C4-2B (cell line): ENCODE measurements around the gene LUC7L.

Experiments
- H3K27ac ChIP-seq: fragments of 450-650 bp; 2 replicates; pipeline ENCODE4 v1.5.1; 2017
- ZFX ChIP-seq: fragments of 450-650 bp; IDR thresholded peaks from 2 replicates; pipeline ENCODE4 v1.6.1; 2017
- TF ChIP-seq, protein P1 (sequence below): fragments of 450-650 bp; conservative IDR thresholded peaks from 2 replicates; pipeline ENCODE4 v1.5.1; 2017; ENCODE audit warnings: mild to moderate bottlenecking

Gene LUC7L

DNA sequence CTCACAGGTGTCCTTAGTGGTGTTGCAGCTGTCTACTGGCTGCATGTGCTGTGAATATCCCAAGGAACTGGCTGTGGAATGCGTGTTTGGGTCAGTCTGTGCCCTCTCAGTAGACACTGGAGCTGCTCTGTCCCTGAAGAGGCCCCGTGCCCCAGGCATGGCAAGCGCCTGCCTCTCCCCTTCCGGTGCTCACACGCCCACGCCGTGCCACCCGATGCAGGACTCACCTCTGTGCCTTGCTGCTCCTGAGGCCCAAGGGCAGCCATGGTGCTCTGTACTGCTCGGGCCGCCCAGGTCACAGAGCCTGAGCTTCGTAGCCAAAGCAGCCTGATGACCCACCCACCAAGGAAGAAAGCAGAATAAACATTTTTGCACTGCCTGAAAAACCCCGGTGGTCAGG is 36.5 kb upstream of the LUC7L start:
- TF ChIP-seq ZFX: no peak
- TF ChIP-seq, protein P1, sequence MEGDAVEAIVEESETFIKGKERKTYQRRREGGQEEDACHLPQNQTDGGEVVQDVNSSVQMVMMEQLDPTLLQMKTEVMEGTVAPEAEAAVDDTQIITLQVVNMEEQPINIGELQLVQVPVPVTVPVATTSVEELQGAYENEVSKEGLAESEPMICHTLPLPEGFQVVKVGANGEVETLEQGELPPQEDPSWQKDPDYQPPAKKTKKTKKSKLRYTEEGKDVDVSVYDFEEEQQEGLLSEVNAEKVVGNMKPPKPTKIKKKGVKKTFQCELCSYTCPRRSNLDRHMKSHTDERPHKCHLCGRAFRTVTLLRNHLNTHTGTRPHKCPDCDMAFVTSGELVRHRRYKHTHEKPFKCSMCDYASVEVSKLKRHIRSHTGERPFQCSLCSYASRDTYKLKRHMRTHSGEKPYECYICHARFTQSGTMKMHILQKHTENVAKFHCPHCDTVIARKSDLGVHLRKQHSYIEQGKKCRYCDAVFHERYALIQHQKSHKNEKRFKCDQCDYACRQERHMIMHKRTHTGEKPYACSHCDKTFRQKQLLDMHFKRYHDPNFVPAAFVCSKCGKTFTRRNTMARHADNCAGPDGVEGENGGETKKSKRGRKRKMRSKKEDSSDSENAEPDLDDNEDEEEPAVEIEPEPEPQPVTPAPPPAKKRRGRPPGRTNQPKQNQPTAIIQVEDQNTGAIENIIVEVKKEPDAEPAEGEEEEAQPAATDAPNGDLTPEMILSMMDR: no peak
- H3K27ac ChIP-seq: no peak overlapping the region

DNA sequence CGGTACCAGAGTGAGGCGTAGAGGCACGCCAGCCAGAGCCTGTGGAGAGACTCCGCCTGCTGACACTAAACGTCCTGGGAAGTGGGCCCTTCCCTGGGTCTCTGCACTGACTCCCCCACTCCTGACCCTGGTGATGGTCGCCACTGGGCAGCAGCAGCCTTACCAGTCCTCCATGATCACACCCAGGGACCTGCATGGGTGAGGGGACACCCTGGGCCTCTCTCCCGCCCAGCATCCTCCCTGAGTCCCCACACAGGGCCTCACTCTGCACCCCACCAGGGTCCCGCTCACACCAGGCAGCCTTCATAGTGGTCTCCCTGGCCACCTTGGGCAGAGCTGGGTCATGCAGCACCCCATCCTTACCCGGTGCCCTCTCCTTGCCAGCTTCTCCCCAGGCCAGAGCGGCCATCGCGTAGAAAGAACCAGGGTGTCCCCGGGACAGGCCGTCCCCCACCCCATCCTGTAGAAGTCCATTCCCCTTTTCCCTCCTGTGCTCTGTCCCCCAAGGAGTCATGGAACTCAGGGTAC is 35.8 kb upstream of the LUC7L start:
- TF ChIP-seq ZFX: no peak
- TF ChIP-seq, protein P1: no peak
- H3K27ac ChIP-seq: no peak overlapping the region

DNA sequence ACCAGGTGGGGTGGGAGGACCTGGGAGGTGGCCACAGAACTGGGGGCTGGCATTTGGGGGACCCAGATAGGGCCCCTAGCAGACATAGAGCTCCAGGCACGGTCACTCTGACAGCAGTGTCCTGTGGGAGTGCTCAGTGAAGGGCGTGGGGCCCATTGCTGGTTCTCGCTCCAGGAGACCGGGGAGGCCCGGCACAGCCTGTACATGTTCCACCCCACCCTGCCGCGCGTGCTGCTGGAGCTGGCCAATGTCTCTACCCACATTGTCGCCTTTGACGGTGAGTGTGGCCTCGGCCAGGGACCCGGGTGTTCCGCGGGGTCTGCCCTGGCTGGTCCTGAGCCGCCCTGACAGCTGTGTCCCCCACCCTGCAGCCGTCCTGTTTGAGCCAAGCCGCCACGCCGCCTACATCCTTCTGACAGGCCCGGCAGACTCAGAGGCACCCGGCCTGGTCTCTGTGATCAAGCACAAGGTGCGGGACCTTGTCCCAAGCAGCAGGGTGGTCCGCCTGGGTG is 35.2 kb upstream of the LUC7L start:
- H3K27ac ChIP-seq: no peak overlapping the region
- TF ChIP-seq, protein P1: no peak
- no peak for TF ChIP-seq ZFX

DNA sequence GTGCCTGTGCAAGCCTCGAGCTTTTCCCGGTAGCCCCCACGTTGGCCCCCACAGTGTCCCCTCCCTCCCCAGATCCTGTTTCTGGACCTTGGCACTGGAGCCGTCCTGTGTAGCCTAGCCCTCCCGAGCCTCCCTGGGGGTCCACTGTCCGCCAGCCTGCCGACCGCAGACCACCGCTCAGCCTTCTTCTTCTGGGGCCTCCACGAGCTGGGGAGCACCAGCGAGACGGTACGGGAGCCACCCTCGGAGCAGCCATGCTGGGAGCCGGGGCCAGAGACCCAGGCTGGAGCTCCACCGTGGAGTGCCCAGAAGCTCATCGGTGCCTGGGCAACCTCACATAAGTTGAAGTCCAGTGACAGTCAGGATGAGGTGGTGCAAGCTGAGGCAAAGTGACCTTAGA is 34.7 kb upstream of the LUC7L start:
- H3K27ac ChIP-seq: no peak overlapping the region
- TF ChIP-seq ZFX: no peak
- TF ChIP-seq, protein P1: no peak

DNA sequence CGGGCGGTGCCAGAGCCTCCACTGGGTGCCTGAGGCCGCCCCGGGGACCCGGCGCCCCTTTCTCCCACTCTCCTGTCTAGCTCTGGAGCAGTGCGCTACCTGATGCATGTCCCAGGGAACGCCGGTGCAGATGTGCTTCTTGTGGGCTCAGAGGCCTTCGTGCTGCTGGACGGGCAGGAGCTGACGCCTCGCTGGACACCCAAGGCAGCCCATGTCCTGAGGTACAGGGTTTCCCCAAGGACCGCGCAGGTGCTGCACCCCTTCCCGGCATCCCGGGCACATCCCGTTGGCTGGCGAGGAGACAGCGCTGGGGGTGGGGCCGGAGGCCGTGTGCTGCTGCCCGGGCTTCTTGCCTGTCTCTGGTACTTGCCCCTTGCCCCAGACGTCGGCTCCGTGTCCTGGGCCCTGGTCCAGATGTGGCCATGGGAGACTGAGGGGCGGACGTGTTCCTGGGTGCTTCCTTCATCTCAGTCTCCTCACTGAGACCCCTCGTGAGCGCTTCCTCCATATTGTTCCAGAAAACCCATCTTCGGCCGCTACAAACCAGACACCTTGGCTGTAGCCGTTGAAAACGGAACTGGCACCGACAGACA is 34.0 kb upstream of the LUC7L start:
- TF ChIP-seq ZFX: no peak
- TF ChIP-seq, protein P1: no peak
- no peak overlapping the region for H3K27ac ChIP-seq

DNA sequence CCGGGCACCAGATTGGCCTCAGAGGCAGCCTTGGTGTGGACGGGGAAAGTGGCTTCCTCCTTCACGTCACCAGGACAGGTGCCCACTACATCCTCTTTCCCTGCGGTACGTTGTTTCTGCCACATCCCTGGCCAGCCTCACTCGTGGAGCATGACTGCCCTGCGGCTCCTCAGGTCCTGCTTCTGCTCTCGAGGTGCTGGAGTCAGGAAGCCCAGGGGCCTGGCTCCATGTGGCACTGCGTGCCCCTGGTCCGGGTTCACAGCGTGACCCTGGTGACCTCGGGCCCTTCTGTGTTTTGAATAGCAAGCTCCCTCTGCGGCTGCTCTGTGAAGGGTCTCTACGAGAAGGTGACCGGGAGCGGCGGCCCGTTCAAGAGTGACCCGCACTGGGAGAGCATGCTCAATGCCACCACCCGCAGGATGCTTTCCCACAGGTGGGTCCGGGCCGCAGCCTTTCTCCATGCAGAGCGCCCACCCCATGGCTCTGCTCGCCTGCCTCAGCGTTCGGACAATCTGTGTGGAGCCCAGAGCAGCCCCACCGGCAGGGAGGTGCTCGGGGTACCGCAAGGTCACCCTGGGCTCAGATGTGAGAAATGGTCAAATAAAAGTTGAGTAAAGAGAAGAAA is 33.0 kb upstream of the LUC7L start:
- no peak overlapping the region for H3K27ac ChIP-seq
- TF ChIP-seq ZFX: no peak
- TF ChIP-seq, protein P1: no peak

DNA sequence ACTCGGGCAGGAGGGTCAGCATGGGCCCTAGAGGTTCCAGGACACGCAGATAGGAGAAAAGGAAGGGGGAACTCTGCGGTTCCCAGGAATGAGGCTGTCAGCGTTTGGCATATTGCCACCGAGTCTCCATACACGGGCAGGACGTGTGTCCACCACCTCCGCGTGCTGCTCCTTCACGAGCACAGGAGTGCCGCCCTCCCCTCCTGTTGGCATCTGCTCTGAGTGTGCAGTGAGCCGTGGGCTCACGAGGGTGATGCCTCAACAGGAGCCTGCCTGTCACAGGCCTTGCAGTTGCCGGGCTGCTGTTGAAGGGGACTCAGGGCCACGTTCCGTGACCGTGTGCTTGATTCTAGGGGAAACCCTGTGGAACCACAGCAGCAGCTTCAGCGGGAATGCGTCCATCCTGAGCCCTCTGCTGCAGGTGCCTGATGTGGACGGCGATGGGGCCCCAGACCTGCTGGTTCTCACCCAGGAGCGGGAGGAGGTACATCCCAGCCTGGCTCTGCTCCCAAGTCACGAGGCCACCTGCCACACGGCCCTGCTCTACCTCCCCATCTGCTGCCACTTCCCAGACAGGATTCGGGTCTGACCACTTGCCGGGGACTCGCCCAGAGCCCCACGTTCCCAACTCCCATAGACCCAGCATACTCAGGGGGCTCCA is 31.9 kb upstream of the LUC7L start:
- TF ChIP-seq ZFX: no peak
- TF ChIP-seq, protein P1: no peak
- no peak overlapping the region for H3K27ac ChIP-seq
